ENCODE results near the gene INPP4A. TPM values are rescaled to one million over a fixed set of nuclear protein-coding genes. Genes with fewer than 3 reads are reported as not detected.

INPP4A gene
- total and polyA plus RNA-seq, 12 donors: 3.8 to 31.2 (median 21.1) TPM

DNA sequence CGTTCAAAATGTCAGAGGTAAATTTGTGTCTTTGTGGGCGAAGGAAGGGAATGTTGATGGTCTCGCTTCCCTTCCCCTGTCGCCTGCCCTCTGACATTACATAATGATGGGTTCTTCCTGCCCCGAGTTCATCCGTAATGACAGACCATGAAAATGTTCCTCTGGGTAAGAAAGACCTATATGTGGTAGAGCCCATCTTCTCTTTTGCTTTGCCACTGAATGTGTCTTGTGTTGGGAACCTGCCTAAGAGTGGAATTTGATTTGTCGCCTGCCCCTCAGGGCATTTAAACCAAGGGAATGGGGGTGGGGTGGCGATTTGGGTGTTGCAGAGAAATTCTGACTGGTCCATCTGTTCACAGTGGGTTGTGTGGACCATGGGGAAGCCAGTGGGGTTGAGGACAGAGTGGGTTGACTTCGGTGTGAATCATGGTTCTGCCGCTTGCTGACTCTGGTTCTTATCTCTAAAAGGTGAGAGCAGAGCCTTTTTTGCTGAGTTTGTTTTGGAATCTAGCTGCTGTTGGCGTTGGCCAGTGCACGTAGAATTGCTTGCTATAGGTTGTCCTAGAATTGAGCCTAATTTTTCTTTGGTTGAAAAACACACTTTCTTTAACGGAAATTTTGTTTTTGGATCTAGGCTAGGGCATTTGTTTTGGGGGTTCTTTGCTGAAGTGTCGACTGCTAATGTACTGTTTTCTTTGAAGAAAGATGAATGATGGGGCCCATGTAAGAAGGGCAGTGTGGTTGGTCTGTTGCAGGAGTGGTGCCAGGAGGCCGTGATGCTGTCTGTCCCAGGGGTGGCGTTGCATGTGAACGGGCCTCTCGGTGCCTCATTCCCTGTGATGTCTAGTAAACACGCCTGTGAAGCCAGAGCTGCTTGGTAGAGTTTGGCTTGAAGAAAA, 1.3 kb downstream of the INPP4A start:
- TF ChIP-seq, protein P1, sequence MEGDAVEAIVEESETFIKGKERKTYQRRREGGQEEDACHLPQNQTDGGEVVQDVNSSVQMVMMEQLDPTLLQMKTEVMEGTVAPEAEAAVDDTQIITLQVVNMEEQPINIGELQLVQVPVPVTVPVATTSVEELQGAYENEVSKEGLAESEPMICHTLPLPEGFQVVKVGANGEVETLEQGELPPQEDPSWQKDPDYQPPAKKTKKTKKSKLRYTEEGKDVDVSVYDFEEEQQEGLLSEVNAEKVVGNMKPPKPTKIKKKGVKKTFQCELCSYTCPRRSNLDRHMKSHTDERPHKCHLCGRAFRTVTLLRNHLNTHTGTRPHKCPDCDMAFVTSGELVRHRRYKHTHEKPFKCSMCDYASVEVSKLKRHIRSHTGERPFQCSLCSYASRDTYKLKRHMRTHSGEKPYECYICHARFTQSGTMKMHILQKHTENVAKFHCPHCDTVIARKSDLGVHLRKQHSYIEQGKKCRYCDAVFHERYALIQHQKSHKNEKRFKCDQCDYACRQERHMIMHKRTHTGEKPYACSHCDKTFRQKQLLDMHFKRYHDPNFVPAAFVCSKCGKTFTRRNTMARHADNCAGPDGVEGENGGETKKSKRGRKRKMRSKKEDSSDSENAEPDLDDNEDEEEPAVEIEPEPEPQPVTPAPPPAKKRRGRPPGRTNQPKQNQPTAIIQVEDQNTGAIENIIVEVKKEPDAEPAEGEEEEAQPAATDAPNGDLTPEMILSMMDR (IDR thresholded peaks at IDR 0.05): no peak
- ATAC-seq (peak in 5 of 8 donors; percentile 7 to 44 (median 20)), DNase-seq (no peak)
- H3K36me3 ChIP-seq: no peaks in the 10 kb centered on the region
- no peaks in the 10 kb centered on the region for H3K9me3 ChIP-seq
- H3K27me3 ChIP-seq: no peaks in the 10 kb centered on the region
- intact Hi-C loops (cut with DNase I): loop anchor here in 5 of 10 donors (5.0 to 10.0 kb wide), 8 partner anchors 36 to 159 kb away; partner anchors contain the start of genes COA5 (in 1 of the 5) and UNC50 (in 1 of the 5)
- peak overlapping the region; percentile 55 to 94 (median 82) for H3K4me3 ChIP-seq
- H3K4me1 ChIP-seq: peaks cover 0 to 53% (median 30%) of the 10 kb centered on the region in 9 donors
- WGBS, 2 donors: 54 to 62% methylated on average over 19 of the region's 19 CpGs
- peak overlapping the region in 9 of 10 donors; percentile 56 to 93 (median 82) for H3K27ac ChIP-seq

GRCh38 chr2:98446850-98447249, 2.2 kb downstream of the INPP4A start:
- no peaks in the 10 kb centered on the region for H3K27me3 ChIP-seq
- TF ChIP-seq, protein P1 (IDR thresholded peaks at IDR 0.05): no peak
- peak overlapping the region in 1 of 10 donors; percentile 93 for H3K27ac ChIP-seq
- no peaks in the 10 kb centered on the region for H3K36me3 ChIP-seq
- 81 to 83% methylated on average over 6 of the region's 6 CpGs for WGBS, 2 donors
- H3K4me3 ChIP-seq: peak overlapping the region in 2 of 10 donors; percentile 87 to 94
- intact Hi-C loops (cut with DNase I): loop anchor here in 5 of 10 donors (5.0 to 10.0 kb wide), 8 partner anchors 35 to 158 kb away; partner anchors contain the start of genes COA5 (in 1 of the 5) and UNC50 (in 1 of the 5)
- peaks cover 0 to 63% (median 39%) of the 10 kb centered on the region in 9 donors for H3K4me1 ChIP-seq
- no peak for ATAC-seq
- H3K9me3 ChIP-seq: no peaks in the 10 kb centered on the region
- no peak for DNase-seq

GRCh38 chr2:98448441-98449145, 3.9 kb downstream of the INPP4A start:
- ATAC-seq (no peak), DNase-seq (no peak)
- 92 to 93% methylated on average over 10 of the region's 10 CpGs for WGBS, 2 donors
- H3K9me3 ChIP-seq: no peaks in the 10 kb centered on the region
- no peak overlapping the region for H3K27ac ChIP-seq
- H3K4me3 ChIP-seq: peak overlapping the region in 1 of 10 donors; percentile 6
- intact Hi-C loops (cut with DNase I): loop anchor here in 5 of 10 donors (5.0 to 10.0 kb wide), 8 partner anchors 34 to 156 kb away; partner anchors contain the start of genes COA5 (in 1 of the 5) and UNC50 (in 1 of the 5)
- H3K36me3 ChIP-seq: no peaks in the 10 kb centered on the region
- H3K27me3 ChIP-seq: no peaks in the 10 kb centered on the region
- H3K4me1 ChIP-seq: peaks cover 0 to 79% (median 45%) of the 10 kb centered on the region in 9 donors
- TF ChIP-seq, protein P1 (IDR thresholded peaks at IDR 0.05): no peak
